KMS-11 (cell line): Measurements from ENCODE around the gene FITM2.

Experiments
- H2AFZ ChIP-seq: fragments of 200-600 bp; sonication (generic); 2 replicates; pipeline ENCODE4 v1.6.1; 2016; ENCODE audit warnings: antibody characterized with exemption, mixed run types, low read depth
- H3K27ac ChIP-seq: fragments of 200-600 bp; sonication (generic); 2 replicates; pipeline ENCODE4 v1.6.1; 2016; ENCODE audit warnings: mild to moderate bottlenecking, mixed run types
- H3K27me3 ChIP-seq: fragments of 200-600 bp; sonication (generic); 2 replicates; pipeline ENCODE4 v1.6.1; 2017; ENCODE audit warnings: mild to moderate bottlenecking, low read depth, mixed run types, moderate library complexity; ENCODE audit not compliant: insufficient read depth
- H3K36me3 ChIP-seq: fragments of 200-600 bp; sonication (generic); 2 replicates; pipeline ENCODE4 v1.6.1; 2017; ENCODE audit warnings: mild to moderate bottlenecking, mixed run types; ENCODE audit not compliant: insufficient read depth
- H3K4me1 ChIP-seq: fragments of 200-600 bp; sonication (generic); 2 replicates; pipeline ENCODE4 v1.6.1; 2016; ENCODE audit warnings: mild to moderate bottlenecking, low read depth, mixed run types; ENCODE audit not compliant: poor library complexity, severe bottlenecking
- H3K4me2 ChIP-seq: fragments of 200-600 bp; sonication (generic); 2 replicates; pipeline ENCODE4 v1.7.0; 2016; ENCODE audit warnings: mild to moderate bottlenecking, mixed run types
- H3K4me3 ChIP-seq: fragments of 200-600 bp; sonication (generic); IDR thresholded peaks from 2 replicates; pipeline ENCODE4 v1.6.1; 2017; ENCODE audit warnings: low read depth, low read length, mixed read lengths; ENCODE audit not compliant: insufficient read depth
- H3K79me2 ChIP-seq: fragments of 200-600 bp; sonication (generic); 2 replicates; pipeline ENCODE4 v1.6.1; 2016; ENCODE audit warnings: low read depth, mixed run types; ENCODE audit not compliant: insufficient read depth
- H3K9ac ChIP-seq: fragments of 200-600 bp; sonication (generic); 2 replicates; pipeline ENCODE4 v1.6.1; 2016; ENCODE audit warnings: mild to moderate bottlenecking, mixed run types
- H4K20me1 ChIP-seq: fragments of 200-600 bp; sonication (generic); 2 replicates; pipeline ENCODE4 v1.6.1; 2016; ENCODE audit warnings: mild to moderate bottlenecking, mixed run types; ENCODE audit not compliant: insufficient read depth
- TF ChIP-seq, protein P1 (sequence below): fragments of 200-600 bp; sonication (generic); conservative IDR thresholded peaks from 2 replicates; pipeline ENCODE4 v1.6.1; 2017; ENCODE audit warnings: low read depth, mild to moderate bottlenecking, antibody characterized with exemption, low read length, moderate library complexity, mixed read lengths

FITM2 gene

DNA sequence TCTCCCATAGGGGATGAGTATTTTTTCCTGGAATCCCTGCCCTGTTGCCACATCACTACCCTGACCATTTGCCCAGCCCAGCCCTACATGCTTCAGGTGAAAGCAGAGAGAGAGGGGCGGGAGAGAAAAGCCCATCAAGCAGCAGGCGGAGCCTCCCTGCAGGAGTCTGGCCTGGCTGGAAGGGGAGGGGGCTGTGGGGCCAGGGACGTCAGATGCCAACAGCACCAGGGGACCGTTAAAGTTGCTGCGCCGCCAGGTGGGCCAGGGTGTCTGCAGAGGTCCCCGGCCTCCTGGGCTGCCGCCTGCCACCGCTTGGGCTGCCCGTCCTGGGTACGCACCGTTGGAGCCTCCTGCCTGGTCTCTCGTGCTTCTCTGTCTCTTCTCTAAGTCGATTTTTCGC, 25.1 kb upstream of the FITM2 start:
- Histone ChIP-seq H3K36me3 (no peaks in the 10 kb centered on the region), H3K9ac (no peak overlapping the region), H3K4me3 (no peak overlapping the region), H4K20me1 (no peaks in the 10 kb centered on the region), H2AFZ (no peak overlapping the region), H3K4me2 (no peak overlapping the region), H3K27me3 (no peaks in the 10 kb centered on the region), H3K79me2 (no peaks in the 10 kb centered on the region), H3K4me1 (no peaks in the 10 kb centered on the region), H3K27ac (no peak overlapping the region)
- TF ChIP-seq, protein P1, sequence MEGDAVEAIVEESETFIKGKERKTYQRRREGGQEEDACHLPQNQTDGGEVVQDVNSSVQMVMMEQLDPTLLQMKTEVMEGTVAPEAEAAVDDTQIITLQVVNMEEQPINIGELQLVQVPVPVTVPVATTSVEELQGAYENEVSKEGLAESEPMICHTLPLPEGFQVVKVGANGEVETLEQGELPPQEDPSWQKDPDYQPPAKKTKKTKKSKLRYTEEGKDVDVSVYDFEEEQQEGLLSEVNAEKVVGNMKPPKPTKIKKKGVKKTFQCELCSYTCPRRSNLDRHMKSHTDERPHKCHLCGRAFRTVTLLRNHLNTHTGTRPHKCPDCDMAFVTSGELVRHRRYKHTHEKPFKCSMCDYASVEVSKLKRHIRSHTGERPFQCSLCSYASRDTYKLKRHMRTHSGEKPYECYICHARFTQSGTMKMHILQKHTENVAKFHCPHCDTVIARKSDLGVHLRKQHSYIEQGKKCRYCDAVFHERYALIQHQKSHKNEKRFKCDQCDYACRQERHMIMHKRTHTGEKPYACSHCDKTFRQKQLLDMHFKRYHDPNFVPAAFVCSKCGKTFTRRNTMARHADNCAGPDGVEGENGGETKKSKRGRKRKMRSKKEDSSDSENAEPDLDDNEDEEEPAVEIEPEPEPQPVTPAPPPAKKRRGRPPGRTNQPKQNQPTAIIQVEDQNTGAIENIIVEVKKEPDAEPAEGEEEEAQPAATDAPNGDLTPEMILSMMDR, result no peak

DNA sequence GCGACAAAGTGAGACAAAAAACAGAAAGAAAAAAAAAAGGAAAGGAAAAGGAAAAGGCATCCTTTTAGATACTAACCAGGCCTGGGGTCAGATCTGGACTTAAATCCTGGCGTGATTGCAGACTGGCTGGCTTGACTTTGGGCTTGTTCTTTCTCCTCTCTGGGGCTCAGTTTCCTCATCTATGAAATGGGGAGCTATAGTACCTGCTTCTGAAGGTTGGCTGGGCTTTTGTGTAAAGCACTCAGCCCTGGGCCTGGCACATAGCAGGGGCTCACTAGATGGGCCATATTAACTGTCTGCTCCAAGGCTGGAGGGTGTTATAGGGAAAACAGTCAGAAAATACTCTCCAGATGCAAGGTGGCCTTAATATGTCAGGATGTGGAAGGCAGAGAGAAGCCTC, 24.7 kb upstream of the FITM2 start:
- H3K9ac ChIP-seq, result no peak overlapping the region
- TF ChIP-seq, protein P1, result no peak
- no peaks in the 10 kb centered on the region for H3K27me3 ChIP-seq
- H2AFZ ChIP-seq, result no peak overlapping the region
- no peak overlapping the region for H3K27ac ChIP-seq
- H3K79me2 ChIP-seq, result no peaks in the 10 kb centered on the region
- H3K4me3 ChIP-seq, result no peak overlapping the region
- H3K4me1 ChIP-seq, result no peaks in the 10 kb centered on the region
- H3K4me2 ChIP-seq, result no peak overlapping the region
- no peaks in the 10 kb centered on the region for H3K36me3 ChIP-seq
- no peaks in the 10 kb centered on the region for H4K20me1 ChIP-seq

DNA sequence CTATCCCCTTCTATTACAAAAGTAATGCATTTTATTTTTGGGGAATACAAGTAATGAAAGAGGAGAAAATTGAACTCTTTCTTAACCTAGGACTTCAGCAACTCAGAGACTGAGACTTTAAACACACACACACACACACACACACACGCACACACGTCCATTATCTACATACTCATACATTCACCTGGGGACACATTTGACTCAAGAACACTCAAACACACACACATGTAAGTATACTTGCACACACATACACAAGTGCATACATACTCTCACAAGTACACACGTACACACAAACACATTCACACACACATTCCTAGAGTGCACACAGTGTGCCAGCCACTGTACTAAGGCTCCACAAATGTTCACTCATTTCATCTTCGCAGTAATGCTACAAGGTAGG, 23.7 kb upstream of the FITM2 start:
- no peaks in the 10 kb centered on the region for H3K4me1 ChIP-seq
- H3K9ac ChIP-seq, result no peak overlapping the region
- no peaks in the 10 kb centered on the region for H3K36me3 ChIP-seq
- TF ChIP-seq, protein P1, result no peak
- H2AFZ ChIP-seq, result no peak overlapping the region
- no peaks in the 10 kb centered on the region for H3K79me2 ChIP-seq
- H3K4me2 ChIP-seq, result no peak overlapping the region
- H3K27me3 ChIP-seq, result no peaks in the 10 kb centered on the region
- H3K4me3 ChIP-seq, result no peak overlapping the region
- no peak overlapping the region for H3K27ac ChIP-seq
- H4K20me1 ChIP-seq, result no peaks in the 10 kb centered on the region

DNA sequence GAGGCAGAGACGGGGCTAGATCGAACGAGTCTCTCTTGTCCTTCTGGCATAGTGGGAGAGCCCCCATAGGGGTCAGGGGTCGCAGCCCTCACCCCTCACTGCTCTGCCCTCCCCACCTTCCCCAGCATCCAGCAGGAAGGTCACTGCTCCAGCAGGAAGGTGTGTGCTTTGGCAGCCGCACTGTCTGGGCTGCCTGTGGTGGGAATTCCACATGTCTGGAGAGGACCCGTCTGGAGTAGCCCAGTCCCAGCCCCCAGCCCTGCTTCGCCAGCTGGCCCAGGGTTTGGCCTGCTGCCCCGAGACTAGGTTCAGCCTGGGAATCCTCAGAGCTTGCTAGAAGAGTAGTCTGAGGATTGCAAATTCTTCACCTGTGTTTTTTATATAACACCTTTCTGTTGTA, 23.3 kb upstream of the FITM2 start:
- Histone ChIP-seq H3K27ac (no peak overlapping the region), H3K4me1 (no peaks in the 10 kb centered on the region), H2AFZ (no peak overlapping the region), H3K9ac (no peak overlapping the region), H3K79me2 (no peaks in the 10 kb centered on the region), H3K4me2 (no peak overlapping the region), H3K4me3 (no peak overlapping the region), H3K36me3 (no peaks in the 10 kb centered on the region), H4K20me1 (no peaks in the 10 kb centered on the region), H3K27me3 (no peaks in the 10 kb centered on the region)
- TF ChIP-seq, protein P1, result no peak

DNA sequence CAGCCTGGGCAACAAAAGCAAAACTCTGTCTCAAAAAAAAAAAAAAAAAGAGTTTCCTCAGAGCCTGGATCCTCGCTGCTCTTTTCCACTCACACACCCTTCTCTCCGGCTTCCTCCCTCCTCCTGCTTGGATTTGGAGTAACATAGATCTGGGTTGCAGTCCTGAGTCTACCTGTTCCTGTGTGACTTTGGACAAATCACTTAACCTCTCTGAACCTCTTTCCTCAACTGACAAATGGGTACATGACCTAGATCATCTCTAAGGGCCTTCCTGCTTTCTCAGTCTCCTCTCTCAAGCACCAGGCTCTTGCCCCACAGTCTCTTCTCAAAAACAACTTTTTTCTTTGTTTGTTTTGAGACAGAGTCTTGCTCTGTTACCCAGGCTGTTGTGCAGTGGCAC, 20.2 kb upstream of the FITM2 start:
- no peaks in the 10 kb centered on the region for H3K36me3 ChIP-seq
- H3K79me2 ChIP-seq, result no peaks in the 10 kb centered on the region
- no peak overlapping the region for H3K27ac ChIP-seq
- H3K9ac ChIP-seq, result no peak overlapping the region
- no peaks in the 10 kb centered on the region for H4K20me1 ChIP-seq
- H3K4me3 ChIP-seq, result no peak overlapping the region
- no peak overlapping the region for H3K4me2 ChIP-seq
- no peaks in the 10 kb centered on the region for H3K4me1 ChIP-seq
- TF ChIP-seq, protein P1, result no peak
- no peak overlapping the region for H2AFZ ChIP-seq
- no peaks in the 10 kb centered on the region for H3K27me3 ChIP-seq
